NCI-H2171 (cell line): Measurements from ENCODE around the gene PNMA1.
"Not testable (repeated sequence)": the region's sequence is repeated elsewhere in the genome, so short reads cannot be mapped to it uniquely, and the experiment has no call there.

Source experiments
- DNase-seq: peaks from one replicate; lab custom pipeline; 2025; lab: John Stamatoyannopoulos, UW

Gene PNMA1

GRCh38 chr14:73715707-73716106 lies 1.5 kb upstream of the PNMA1 start:
- no peak for DNase-seq

- DNase-seq = no peak
Observed at GRCh38 chr14:73714656-73715081, 485 bp upstream of the PNMA1 start.

GRCh38 chr14:73713206-73713802 lies 880 bp downstream of the PNMA1 start:
- DNase-seq = peak; percentile 52

- peak; percentile 76 for DNase-seq
Observed at GRCh38 chr14:73712540-73713180, 1.5 kb downstream of the PNMA1 start.

- DNase-seq = no peak
Observed at GRCh38 chr14:73712071-73712506, 2.1 kb downstream of the PNMA1 start.

GRCh38 chr14:73710737-73711136 lies 3.4 kb downstream of the PNMA1 start:
- no peak for DNase-seq

GRCh38 chr14:73709904-73710469 lies 4.2 kb downstream of the PNMA1 start:
- no peak for DNase-seq

- DNase-seq = not testable (repeated sequence)
Observed at GRCh38 chr14:73708076-73708475, 6.1 kb downstream of the PNMA1 start.

GRCh38 chr14:73700325-73700724 lies 13.9 kb downstream of the PNMA1 start:
- no peak for DNase-seq

- DNase-seq = no peak
Observed at GRCh38 chr14:73696466-73697400, 17.5 kb downstream of the PNMA1 start.

GRCh38 chr14:73695997-73696396 lies 18.2 kb downstream of the PNMA1 start:
- no peak for DNase-seq

- no peak for DNase-seq
Observed at GRCh38 chr14:73695082-73695481, 19.1 kb downstream of the PNMA1 start.

GRCh38 chr14:73694083-73694482 lies 20.1 kb downstream of the PNMA1 start:
- no peak for DNase-seq

GRCh38 chr14:73686901-73687300 lies 27.3 kb downstream of the PNMA1 start:
- DNase-seq = no peak

GRCh38 chr14:73685328-73685727 lies 28.9 kb downstream of the PNMA1 start:
- DNase-seq = no peak

- DNase-seq = no peak
Observed at GRCh38 chr14:73684627-73685026, 29.6 kb downstream of the PNMA1 start.

GRCh38 chr14:73680821-73681220 lies 33.4 kb downstream of the PNMA1 start:
- no peak for DNase-seq

- no peak for DNase-seq
Observed at GRCh38 chr14:73678698-73679097, 35.5 kb downstream of the PNMA1 start.

GRCh38 chr14:73674986-73675385 lies 39.2 kb downstream of the PNMA1 start:
- DNase-seq = no peak

GRCh38 chr14:73667854-73668253 lies 46.3 kb downstream of the PNMA1 start:
- DNase-seq = no peak

GRCh38 chr14:73666583-73666982 lies 47.6 kb downstream of the PNMA1 start:
- DNase-seq = no peak

- no peak for DNase-seq
Observed at GRCh38 chr14:73665130-73665529, 49.1 kb downstream of the PNMA1 start.
